K562 (cell line): ENCODE measurements around the gene GARRE1. TPM values are rescaled to one million over a fixed set of nuclear protein-coding genes. Genes with fewer than 3 reads are reported as not detected.

Source experiments
- ATF1 ChIP-seq, 2 experiments: fragments of 450-650 bp in 1 of 2; IDR thresholded peaks; 2 replicates each; pipeline ENCODE4 v1.6.1; 2016; ENCODE audit warnings: missing compliant biosample characterization in 1 of 2, missing genetic modification characterization in 1 of 2
- CBX1 ChIP-seq: sonication (generic); IDR thresholded peaks from 2 replicates; pipeline ENCODE4 v1.6.1; 2016; ENCODE audit warnings: antibody characterized with exemption, low read depth, mild to moderate bottlenecking
- CSDE1 ChIP-seq, 2 experiments: fragments of 450-650 bp; IDR thresholded peaks; 2 replicates each; pipeline ENCODE4 v1.6.1; 2016; ENCODE audit warnings: mild to moderate bottlenecking in 1 of 2
- CTBP1 ChIP-seq: fragments of 450-650 bp; IDR thresholded peaks from 2 replicates; pipeline ENCODE4 v1.6.1; 2016; ENCODE audit warnings: borderline replicate concordance
- E2F6 ChIP-seq, 2 experiments: IDR thresholded peaks; 2 replicates each; pipeline ENCODE4 v1.6.1; 2011; ENCODE audit warnings: borderline replicate concordance in 1 of 2, control low read depth in 1 of 2, low read depth in 1 of 2, low read length in 1 of 2, mild to moderate bottlenecking in 1 of 2, mixed read lengths in 1 of 2, moderate library complexity in 1 of 2; ENCODE audit not compliant: insufficient read depth in 1 of 2, insufficient read length in 1 of 2, poor library complexity in 1 of 2, severe bottlenecking in 1 of 2; ENCODE audit errors: extremely low read depth in 1 of 2
- ETV5 ChIP-seq: sonication (generic); formaldehyde crosslinking; IDR thresholded peaks from 2 replicates; pipeline ENCODE4 v1.4.0; 2020; ENCODE audit warnings: low read depth, mild to moderate bottlenecking, missing genetic modification reagents
- FOXM1 ChIP-seq, 2 experiments: fragments of 450-650 bp in 1 of 2; sonication (generic) in 1 of 2; formaldehyde crosslinking in 1 of 2; IDR thresholded peaks; 2 replicates each; pipeline versions ENCODE4 v1.6.1 to v1.9.0; 2017 to 2022; ENCODE audit warnings: low read depth in 2 of 2, mild to moderate bottlenecking in 2 of 2, missing genetic modification reagents in 1 of 2, moderate library complexity in 1 of 2
- FOXP1 ChIP-seq: sonication (generic); formaldehyde crosslinking; IDR thresholded peaks from 2 replicates; pipeline ENCODE4 v1.8.0; 2022; ENCODE audit warnings: mild to moderate bottlenecking, missing genetic modification reagents
- HDAC2 ChIP-seq: fragments of 450-650 bp; IDR thresholded peaks from 2 replicates; pipeline ENCODE4 v1.6.1; 2016; ENCODE audit warnings: mild to moderate bottlenecking
- HOMEZ ChIP-seq: fragments of 250-450 bp; sonication (Bioruptor Pico); IDR thresholded peaks from 2 replicates; pipeline ENCODE4 v1.4.0; 2020; ENCODE audit warnings: mild to moderate bottlenecking, moderate library complexity
- MAX ChIP-seq: sonication (generic); formaldehyde crosslinking; IDR thresholded peaks from 2 replicates; pipeline ENCODE4 v1.9.0; 2022; ENCODE audit warnings: mild to moderate bottlenecking, missing genetic modification reagents
- MXI1 ChIP-seq: IDR thresholded peaks from 2 replicates; pipeline ENCODE4 v1.6.1; 2011; ENCODE audit warnings: low read depth, mild to moderate bottlenecking, improper control_type of control experiment, low read length
- PCBP2 ChIP-seq: fragments of 200-400 bp; formaldehyde crosslinking; IDR thresholded peaks from 2 replicates; pipeline ENCODE4 v1.6.1; 2018; ENCODE audit warnings: low read length, low read depth, mild to moderate bottlenecking, moderate library complexity; ENCODE audit not compliant: poor library complexity, severe bottlenecking
- PTBP1 ChIP-seq: fragments of 200-400 bp; formaldehyde crosslinking; IDR thresholded peaks from 2 replicates; pipeline ENCODE4 v1.6.1; 2017; ENCODE audit warnings: low read depth, low read length
- RBFOX2 ChIP-seq: fragments of 200-400 bp; formaldehyde crosslinking; IDR thresholded peaks from 2 replicates; pipeline ENCODE4 v1.6.1; 2017; ENCODE audit warnings: low read depth, mild to moderate bottlenecking, low read length, moderate library complexity
- RBM17 ChIP-seq: fragments of 200-400 bp; formaldehyde crosslinking; IDR thresholded peaks from 2 replicates; pipeline ENCODE4 v1.6.1; 2017; ENCODE audit warnings: low read depth, mild to moderate bottlenecking, low read length, borderline replicate concordance
- RBM22 ChIP-seq: fragments of 200-400 bp; formaldehyde crosslinking; IDR thresholded peaks from 2 replicates; pipeline ENCODE4 v1.6.1; 2018; ENCODE audit warnings: low read length, low read depth; ENCODE audit not compliant: poor library complexity, severe bottlenecking
- SMAD2 ChIP-seq: fragments of 150-350 bp; IDR thresholded peaks from 2 replicates; pipeline ENCODE4 v1.6.1; 2014; ENCODE audit warnings: low read depth, mild to moderate bottlenecking, low read length
- TGIF2 ChIP-seq: sonication (generic); formaldehyde crosslinking; IDR thresholded peaks from 2 replicates; pipeline ENCODE4 v1.8.1; 2022; ENCODE audit warnings: mild to moderate bottlenecking, missing genetic modification reagents, moderate library complexity
- YY1 ChIP-seq, 3 experiments: IDR thresholded peaks; 2 replicates each; pipeline ENCODE4 v1.6.1; 2011; ENCODE audit warnings: low read length in 2 of 3, mild to moderate bottlenecking in 2 of 3, moderate library complexity in 2 of 3, borderline replicate concordance in 1 of 3, control low read depth in 1 of 3, low read depth in 1 of 3; ENCODE audit not compliant: insufficient read depth in 3 of 3, insufficient replicate concordance in 2 of 3, control insufficient read depth in 1 of 3, insufficient read length in 1 of 3; ENCODE audit errors: extremely low read depth in 1 of 3
- ZBTB7A ChIP-seq: IDR thresholded peaks from 2 replicates; pipeline ENCODE4 v1.6.1; 2011; ENCODE audit warnings: low read depth, mild to moderate bottlenecking, low read length, moderate library complexity, borderline replicate concordance; ENCODE audit not compliant: control insufficient read depth
- ZFX ChIP-seq: sonication (generic); formaldehyde crosslinking; IDR thresholded peaks from 2 replicates; pipeline ENCODE4 v1.8.0; 2022; ENCODE audit warnings: mild to moderate bottlenecking, missing genetic modification reagents, moderate library complexity
- polyA plus RNA-seq, 8 experiments: library from polyadenylated mRNA; depleted of rRNA in 4 of 8; stranded (reverse) in 5 of 8; unstranded in 3 of 8; fragments of >200 nt; fragmentation: Nextera tagmentation in 2 of 8; fragmentation: Illumina TruSeq in 1 of 8; extraction: Ambion mirVana in 2 of 8; extraction: Trizol in 1 of 8; gene quantifications; 2 replicates each; pipeline versions ENCODE4 v1.2.1 to v1.2.3, GENCODE V29; 2011 to 2014; ENCODE audit warnings: inconsistent platforms in 1 of 8, missing spikeins in 1 of 8
- total RNA-seq, 7 experiments: library from RNA; depleted of rRNA in 6 of 7; stranded (reverse); fragments of >200 nt in 6 of 7; fragmentation: Illumina TruSeq in 2 of 7; extraction: Trizol in 2 of 7; gene quantifications; 2 replicates each; pipeline versions ENCODE4 v1.2.1 to v1.2.3, GENCODE V29; 2011 to 2021; ENCODE audit warnings: low replicate concordance in 1 of 7

The GARRE1 gene
- total and polyA plus RNA-seq, 9 of the 15 experiments (the other 6 are each of a cell fraction or from before 2014, with no cell fraction given), result 1.6 to 12.8 (median 7.5) TPM

GRCh38 chr19:34254698-34255432 is 511 bp downstream of the GARRE1 start (continued):
- no peak for TF ChIP-seq CSDE1 (IDR thresholded peaks at IDR 0.05)
- no peak for TF ChIP-seq ATF1 (CRISPR knock-in tag; IDR thresholded peaks at IDR 0.05)
- no peak for TF ChIP-seq ATF1 (tag; IDR thresholded peaks at IDR 0.05)
- TF ChIP-seq PTBP1, result no peak
- TF ChIP-seq E2F6 (IDR thresholded peaks at IDR 0.05; ENCODE audit: borderline replicate concordance in 1 of 2, extremely low read depth in 1 of 2, insufficient read depth in 1 of 2, insufficient read length in 1 of 2, low read depth in 1 of 2, low read length in 1 of 2, poor library complexity in 1 of 2, severe bottlenecking in 1 of 2), result peak; percentile 9 to 49
- no peak; the same call in 1 of the 2 replicates for TF ChIP-seq ZBTB7A
- no peak for TF ChIP-seq CBX1
- TF ChIP-seq RBFOX2, result peak; percentile 72
- no peak for TF ChIP-seq PCBP2
- TF ChIP-seq MXI1, result 0 out of 2 replicates have a peak, but pooled peaks have one; percentile 39
- TF ChIP-seq YY1 (IDR thresholded peaks at IDR 0.05; ENCODE audit: borderline replicate concordance in 1 of 3, control insufficient read depth in 1 of 3, extremely low read depth in 1 of 3, insufficient read depth in 3 of 3, insufficient read length in 1 of 3, insufficient replicate concordance in 2 of 3, low read depth in 1 of 3, low read length in 2 of 3), result peak in 1 of 3 experiments; percentile 3
- TF ChIP-seq HOMEZ (CRISPR knock-in tag), result no peak
- no peak for TF ChIP-seq FOXM1 (IDR thresholded peaks at IDR 0.05; ENCODE audit: low read depth)
- no peak for TF ChIP-seq FOXM1 (CRISPR knock-in tag; IDR thresholded peaks at IDR 0.05; ENCODE audit: low read depth)
- TF ChIP-seq HDAC2, result no peak
- no peak for TF ChIP-seq SMAD2
- TF ChIP-seq ZFX (CRISPR knock-in tag), result peak; percentile 43
- peak; percentile 60 for TF ChIP-seq RBM22
- TF ChIP-seq CTBP1, result peak; percentile 75
- no peak for TF ChIP-seq FOXP1 (CRISPR knock-in tag)
- no peak for TF ChIP-seq TGIF2
- no peak for TF ChIP-seq RBM17
- no peak for TF ChIP-seq ETV5 (CRISPR knock-in tag)
- TF ChIP-seq MAX (CRISPR knock-in tag), result 0 out of 2 replicates have a peak, but pooled peaks have one; percentile 48
